ENCODE data around the gene PHRF1.

GRCh38 chr11:620935-621814 is 44.9 kb downstream of the PHRF1 start:
- TF ChIP-seq POLR2A (IDR thresholded peaks at IDR 0.05; ENCODE audit: low read depth) (no peak), POLR2AphosphoS5 (IDR thresholded peaks at IDR 0.05) (no peak), EP300 (IDR thresholded peaks at IDR 0.05) (no peak)
- TF ChIP-seq, protein P1, sequence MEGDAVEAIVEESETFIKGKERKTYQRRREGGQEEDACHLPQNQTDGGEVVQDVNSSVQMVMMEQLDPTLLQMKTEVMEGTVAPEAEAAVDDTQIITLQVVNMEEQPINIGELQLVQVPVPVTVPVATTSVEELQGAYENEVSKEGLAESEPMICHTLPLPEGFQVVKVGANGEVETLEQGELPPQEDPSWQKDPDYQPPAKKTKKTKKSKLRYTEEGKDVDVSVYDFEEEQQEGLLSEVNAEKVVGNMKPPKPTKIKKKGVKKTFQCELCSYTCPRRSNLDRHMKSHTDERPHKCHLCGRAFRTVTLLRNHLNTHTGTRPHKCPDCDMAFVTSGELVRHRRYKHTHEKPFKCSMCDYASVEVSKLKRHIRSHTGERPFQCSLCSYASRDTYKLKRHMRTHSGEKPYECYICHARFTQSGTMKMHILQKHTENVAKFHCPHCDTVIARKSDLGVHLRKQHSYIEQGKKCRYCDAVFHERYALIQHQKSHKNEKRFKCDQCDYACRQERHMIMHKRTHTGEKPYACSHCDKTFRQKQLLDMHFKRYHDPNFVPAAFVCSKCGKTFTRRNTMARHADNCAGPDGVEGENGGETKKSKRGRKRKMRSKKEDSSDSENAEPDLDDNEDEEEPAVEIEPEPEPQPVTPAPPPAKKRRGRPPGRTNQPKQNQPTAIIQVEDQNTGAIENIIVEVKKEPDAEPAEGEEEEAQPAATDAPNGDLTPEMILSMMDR (IDR thresholded peaks at IDR 0.05), result no peak

Measured in esophagus muscularis mucosa (tissue), 4 donors.